GM21576 (cell line): ENCODE measurements around the gene GPR146.
A peak's percentile ranks its signal among the peaks of the same experiment; 100 is the strongest.

Experiments used
- ATAC-seq: cut with Tn5 transposase; IDR thresholded peaks from one replicate; pipeline ENCODE4 v1.9.1; 2021; ENCODE audit warnings: mild to moderate bottlenecking, moderate library complexity; ENCODE audit not compliant: unreplicated experiment

The GPR146 gene

DNA sequence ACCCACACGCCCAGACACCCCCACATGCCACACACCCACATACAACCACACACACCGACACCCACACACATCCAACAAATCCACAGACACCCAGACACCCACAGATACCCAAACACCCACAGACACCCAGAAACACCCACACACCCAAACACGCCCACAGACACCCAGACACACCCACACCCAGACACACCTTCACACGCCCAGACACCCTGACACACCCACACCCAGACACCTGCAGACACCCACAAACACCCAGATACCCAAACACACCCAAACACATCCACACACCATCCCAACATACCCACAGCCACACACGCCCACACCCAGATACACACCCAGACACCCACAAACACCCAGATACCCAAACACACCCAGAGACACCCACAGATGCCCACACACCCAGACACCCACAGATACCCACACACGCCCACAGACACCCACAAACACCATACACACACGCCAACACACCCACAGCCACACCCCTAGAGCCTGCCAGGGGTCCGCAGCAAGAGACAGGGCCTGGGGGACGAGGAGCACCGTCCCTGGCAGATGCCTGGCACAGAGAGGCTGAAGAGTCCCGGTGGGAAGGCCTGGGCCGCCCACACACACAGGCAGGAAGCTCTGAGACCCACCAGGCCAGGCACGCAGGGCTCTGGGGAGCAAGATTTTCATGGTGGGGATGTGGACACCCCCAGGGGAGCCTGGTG lies 32.9 kb upstream of the GPR146 start:
- ATAC-seq: no peak

DNA sequence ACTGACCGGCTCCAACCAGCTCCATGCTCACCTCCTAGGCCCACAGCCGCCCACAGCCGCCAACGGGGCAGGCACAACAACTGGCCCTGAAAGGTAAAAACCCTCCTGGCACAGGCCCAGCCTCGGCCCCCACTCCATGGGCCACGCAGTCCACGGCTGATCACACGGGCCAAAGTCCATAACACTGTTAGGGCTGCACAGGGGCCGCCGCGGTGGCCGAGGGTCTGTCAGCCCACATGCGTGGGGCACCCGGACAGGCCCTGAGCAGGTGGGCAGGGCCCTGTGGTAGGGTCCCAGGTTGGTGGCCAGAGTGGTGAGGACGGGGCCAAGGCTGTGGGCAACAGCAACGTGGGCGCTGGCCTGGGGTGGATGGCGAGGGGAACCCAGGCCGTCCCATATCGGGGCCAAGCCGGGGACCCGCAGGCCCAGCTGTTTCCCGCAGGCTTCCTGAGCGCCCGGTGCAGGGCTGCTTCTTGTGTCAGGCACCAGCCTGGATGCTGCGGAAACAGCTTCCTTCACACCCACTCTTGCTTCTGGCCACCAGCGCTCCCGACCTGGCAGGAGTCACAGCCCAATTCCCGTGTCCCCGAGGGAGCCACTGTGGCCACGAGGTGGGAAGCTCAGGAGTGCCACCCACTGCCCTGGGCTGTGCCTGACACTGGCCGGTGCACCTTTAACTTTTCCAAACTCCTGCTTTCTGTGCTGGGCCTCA lies 32.2 kb upstream of the GPR146 start:
- ATAC-seq: no peak

DNA sequence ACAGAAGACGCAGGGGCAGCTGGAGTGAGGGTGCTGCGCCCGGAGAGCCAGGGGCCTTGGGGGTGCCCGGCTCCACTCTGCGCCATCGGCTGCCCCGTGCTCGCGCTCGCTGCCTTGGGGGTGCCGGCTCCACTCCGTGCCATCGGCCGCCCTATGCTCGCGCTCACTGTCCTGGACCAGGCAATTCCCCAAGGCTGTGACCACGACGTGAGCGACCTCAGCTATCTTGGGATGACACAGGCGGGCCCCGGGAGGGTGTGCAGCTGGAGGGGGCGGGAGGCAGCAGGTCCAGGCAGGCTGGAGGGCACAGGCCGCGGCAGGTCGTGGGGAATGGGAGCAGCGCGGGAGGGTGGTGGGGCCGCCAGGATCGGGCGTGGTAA lies 31.6 kb upstream of the GPR146 start:
- ATAC-seq: no peak

DNA sequence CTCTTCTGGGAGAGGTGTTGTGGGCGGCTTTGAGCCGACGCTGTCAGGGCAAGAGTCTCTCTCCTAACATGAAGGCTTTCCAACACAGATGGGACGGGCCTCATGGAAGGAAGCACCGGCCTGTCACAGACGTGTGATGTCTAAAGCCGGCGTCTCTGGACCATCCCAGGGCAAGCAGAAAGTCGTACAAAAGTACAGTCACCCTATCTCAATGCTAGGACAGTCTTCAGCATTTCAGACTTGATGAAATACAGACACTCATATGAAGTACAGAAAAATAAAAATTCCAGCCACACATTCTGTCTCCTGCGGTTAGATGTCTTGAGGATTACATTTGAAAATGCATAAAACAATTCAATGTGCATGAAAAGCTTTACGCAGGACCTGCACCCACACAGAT lies 30.8 kb upstream of the GPR146 start:
- ATAC-seq: no peak

DNA sequence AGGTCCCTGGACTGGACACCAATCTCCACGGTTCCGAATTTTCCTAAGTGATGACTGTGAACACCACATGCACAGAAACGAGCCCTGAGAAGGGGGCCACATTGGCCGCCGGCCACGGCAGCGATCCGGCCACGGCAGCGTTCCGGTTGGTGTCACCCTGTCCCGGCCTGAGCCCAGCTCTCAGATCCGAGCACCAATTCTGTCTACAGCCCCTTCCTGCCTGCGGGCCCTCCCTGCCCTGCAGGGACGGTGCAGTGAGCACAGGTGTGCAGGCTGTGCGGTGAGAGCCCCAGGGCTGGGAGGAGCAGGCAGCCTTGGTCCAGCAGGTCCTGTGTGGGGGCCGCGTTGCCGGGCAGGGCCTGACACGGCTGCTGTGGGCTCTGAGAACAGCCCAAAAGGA lies 29.7 kb upstream of the GPR146 start:
- no peak for ATAC-seq

DNA sequence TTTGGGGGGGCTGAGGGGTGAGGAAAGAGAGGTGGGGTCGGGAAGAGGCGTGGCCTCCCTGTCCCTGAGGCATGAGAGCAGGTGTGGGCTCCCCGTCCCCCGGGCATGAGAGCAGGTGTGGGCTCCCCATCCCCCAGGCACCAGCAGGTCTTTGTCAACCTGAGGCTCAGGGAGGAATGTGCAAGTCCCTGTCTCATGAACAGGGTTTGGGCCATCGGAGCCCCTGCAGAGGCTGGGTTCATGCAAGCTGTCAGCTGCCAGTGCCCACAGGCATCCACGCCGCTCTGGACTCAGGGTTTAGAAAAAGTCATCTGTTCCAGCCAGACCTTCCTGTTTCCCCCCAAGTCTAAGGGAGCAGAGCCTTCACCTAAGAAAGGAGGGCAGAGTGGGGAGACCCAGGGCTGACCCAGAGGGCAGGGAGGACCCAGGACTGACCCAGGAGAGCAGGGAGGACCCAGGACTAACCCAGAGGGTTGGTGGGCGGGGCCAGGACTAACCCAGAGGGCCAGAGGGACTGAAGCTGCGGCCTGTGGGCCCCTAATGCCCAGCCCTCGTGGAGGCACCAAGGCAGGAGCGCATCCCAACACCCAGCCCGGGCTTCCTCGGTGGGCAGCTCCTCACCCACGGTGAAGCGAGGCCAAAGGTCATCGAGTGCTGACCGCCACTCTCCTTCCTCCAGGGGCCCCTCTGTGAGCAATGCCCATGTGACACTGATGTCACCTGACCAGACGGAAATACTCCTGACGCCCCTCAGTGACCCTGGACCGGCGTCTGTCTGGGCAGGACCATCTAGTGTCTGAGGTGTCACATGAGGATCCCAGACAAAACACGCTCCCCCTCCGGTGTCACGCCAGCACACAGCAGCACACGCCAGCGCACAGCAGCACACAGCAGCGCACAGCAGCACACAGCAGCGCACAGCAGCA lies 28.9 kb upstream of the GPR146 start:
- ATAC-seq: no peak

GRCh38 chr7:1016577-1017531 lies 27.5 kb upstream of the GPR146 start:
- no peak for ATAC-seq

GRCh38 chr7:1017586-1018333 lies 26.6 kb upstream of the GPR146 start:
- ATAC-seq: no peak

DNA sequence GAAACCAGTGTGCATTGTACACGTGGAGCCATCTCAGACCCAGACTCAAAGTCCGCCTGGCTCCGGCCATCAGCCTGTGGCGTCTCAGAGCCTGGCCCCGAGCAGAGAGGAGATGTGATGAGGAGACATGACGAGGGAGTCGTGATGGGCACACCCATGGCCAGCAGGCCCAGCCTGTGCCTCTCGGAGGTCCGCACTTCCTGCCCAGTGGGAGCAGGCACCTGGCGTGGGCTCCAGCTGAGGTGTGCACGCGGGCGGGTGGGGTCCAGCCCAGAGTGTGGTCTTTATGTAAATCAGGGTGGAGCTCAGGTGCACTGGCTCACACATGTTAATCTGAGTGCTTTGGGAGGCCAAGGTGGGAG lies 26.0 kb upstream of the GPR146 start:
- ATAC-seq: no peak

DNA sequence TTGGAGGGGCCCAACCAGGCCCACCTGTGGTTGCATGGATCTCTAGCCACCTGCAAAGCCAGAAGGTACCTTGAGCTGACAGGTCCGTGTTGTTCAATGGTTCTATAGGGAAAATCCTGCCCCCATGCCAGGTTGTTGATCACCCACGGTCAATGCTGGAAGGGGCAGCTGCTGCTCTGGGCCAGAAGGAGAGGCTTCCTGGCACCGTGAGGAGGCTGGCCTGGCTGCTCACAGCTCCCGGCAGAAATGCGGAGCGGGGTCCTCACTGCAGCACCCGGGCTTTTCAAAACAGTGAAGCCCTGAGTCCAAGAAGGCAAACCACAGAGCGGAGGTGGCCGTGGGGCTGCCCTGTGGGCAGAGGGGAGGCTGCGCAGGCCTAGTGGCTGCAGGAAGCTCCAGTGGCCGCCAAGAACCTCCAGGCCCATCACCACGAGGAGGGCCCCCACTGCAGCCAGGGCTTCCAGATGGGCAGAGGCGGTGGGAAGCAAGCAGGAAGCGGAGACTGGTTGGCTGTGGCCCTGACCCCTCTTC lies 25.0 kb upstream of the GPR146 start:
- ATAC-seq: no peak

- no peak for ATAC-seq
Observed at GRCh38 chr7:1019789-1020610, 24.3 kb upstream of the GPR146 start.

DNA sequence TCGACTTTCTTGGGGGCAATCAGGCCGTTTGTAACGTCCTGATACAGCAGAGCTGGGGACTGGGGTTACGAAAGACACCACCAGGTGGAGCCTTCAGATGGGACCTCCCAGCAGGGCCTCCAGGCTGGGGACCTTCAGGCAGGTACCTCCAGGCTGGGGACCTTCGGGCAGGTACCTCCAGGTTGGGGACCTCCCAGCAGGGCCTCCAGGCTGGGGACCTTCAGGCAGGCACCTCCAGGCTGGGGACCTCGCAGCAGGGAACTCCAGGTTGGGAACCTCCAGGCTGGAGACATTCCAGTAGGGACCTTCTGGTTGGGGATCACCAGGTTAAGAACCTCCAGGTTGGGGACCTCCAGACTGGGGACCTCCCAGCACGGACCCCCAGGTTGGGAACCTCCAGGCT lies 23.5 kb upstream of the GPR146 start:
- no peak for ATAC-seq

GRCh38 chr7:1021366-1021765 lies 23.0 kb upstream of the GPR146 start:
- ATAC-seq: no peak

GRCh38 chr7:1021931-1022330 lies 22.4 kb upstream of the GPR146 start:
- ATAC-seq: no peak

DNA sequence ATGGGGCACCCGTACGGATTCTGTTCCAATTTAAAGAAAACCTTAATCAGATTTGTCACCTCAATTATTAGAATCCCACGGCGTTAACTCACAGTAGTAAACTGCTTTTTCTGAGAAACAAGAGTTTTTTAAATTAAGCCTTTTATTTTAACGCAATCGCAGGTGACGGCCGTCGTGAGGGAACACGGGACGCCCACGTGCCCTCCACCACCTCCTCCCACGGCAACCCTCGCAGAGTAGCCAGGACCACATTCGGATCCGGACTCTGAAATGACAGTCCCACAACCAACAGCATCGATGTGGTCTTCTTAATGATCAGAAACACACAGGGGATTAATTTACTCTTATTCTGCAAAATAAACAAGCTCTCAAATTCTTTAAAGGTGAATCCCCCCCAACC lies 22.0 kb upstream of the GPR146 start:
- no peak for ATAC-seq

- ATAC-seq: no peak
Observed at GRCh38 chr7:1022801-1023465, 21.4 kb upstream of the GPR146 start.

DNA sequence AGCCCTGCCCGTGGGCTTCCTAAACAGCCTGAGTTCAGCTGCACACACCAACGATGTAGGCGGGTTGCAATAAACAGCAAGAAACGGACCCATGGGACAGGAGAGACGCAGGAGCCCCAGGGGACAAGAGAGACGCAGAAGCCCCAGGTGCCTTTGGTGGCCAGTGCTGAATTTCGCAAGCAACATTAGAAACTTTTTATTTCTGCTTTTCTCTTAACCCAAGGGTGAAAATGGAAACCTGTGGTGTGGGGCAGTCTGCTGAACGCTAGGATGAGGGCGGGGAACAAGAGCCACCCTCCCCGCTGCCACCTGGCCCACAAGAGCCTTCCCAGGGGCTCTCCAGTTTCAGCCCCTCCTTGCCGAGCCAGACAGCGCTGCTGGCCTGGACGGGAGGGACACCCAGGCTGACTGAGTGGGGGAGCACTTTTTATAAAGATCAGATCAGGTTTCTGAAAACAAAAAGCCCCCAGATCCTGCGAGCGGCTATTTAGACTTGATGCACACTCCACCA lies 20.0 kb upstream of the GPR146 start:
- peak; percentile 48 for ATAC-seq
